Type B pancreatic cell (in vitro differentiated cells): ENCODE data around the gene DUSP28. TPM values are rescaled to one million over a fixed set of nuclear protein-coding genes. Genes with fewer than 3 reads are reported as not detected.

ENCODE experiments used
- DNase-seq: peaks from one replicate; pipeline ENCODE4 v3.0.0; 2021; ENCODE audit warnings: mixed read lengths; ENCODE audit not compliant: unreplicated experiment; ENCODE audit errors: extremely low spot score
- H3K27ac Mint-ChIP-seq: 2 replicates; pipeline ENCODE4 v1.8.0; 2021; ENCODE audit warnings: mild to moderate bottlenecking, mixed read lengths
- H3K27me3 Mint-ChIP-seq: 2 replicates; pipeline ENCODE4 v1.8.0; 2021; ENCODE audit warnings: mixed read lengths
- H3K36me3 Mint-ChIP-seq: 2 replicates; pipeline ENCODE4 v1.8.0; 2021; ENCODE audit warnings: mixed read lengths
- H3K4me1 Mint-ChIP-seq: one replicate; pipeline ENCODE4 v1.8.0; 2021; ENCODE audit warnings: mixed read lengths; ENCODE audit not compliant: unreplicated experiment
- H3K4me3 Mint-ChIP-seq: 2 replicates; pipeline ENCODE4 v1.8.0; 2021; ENCODE audit warnings: mild to moderate bottlenecking, mixed read lengths
- H3K9me3 Mint-ChIP-seq: 2 replicates; pipeline ENCODE4 v1.8.0; 2021; ENCODE audit warnings: mixed read lengths
- total RNA-seq: library from RNA; stranded (reverse); gene quantifications from 2 replicates; pipeline ENCODE4 v1.2.1, GENCODE V29; 2021; ENCODE audit warnings: low replicate concordance
- TF ChIP-seq, protein P1 (sequence below): fragments of 200-600 bp; sonication (generic); conservative IDR thresholded peaks from 2 replicates; pipeline ENCODE4 v1.5.0; 2021; ENCODE audit warnings: antibody characterized with exemption, mild to moderate bottlenecking

The DUSP28 gene
- total RNA-seq, 1 donor from 2014 or later = 4.3 TPM

DNA sequence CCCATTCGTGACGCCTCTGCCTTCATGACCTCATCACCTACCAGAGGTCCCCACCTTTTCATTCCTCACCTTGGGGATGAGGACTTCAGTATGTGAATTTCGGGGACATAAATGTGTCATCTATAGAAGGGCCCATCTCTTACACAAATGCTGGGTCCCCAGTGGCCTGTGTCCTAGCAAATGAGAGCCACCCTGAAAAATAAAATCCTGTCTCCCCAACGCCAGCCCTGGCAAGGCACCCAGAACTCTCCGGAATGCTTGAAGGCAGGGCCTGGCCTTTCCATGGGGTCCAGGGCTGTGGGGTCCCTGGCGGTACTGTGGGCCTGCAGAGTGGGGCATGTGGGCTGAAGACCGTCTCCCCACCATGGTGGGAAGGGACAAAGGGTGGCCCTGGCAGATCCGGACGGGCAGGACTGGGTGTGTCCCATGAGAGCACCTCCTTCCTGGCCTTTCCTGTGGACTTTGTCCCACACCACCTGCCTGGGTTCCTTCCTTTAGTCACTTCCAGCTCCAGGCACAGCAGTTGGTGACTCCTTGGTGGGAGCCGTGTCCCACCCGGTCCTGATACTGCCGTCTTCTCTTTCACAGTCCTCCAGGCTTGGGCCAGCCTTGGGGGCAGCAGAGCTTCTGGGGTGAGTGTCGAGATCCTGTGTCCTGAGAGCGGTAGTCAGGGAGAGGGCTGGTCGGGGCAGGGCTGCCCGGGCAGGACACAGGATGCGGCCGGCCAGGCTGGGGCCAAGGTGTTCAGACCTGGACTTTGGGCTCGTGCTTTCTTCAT lies 45.0 kb downstream of the DUSP28 start:
- H3K27me3 Mint-ChIP-seq = no peaks in the 10 kb centered on the region
- H3K9me3 Mint-ChIP-seq = no peaks in the 10 kb centered on the region
- H3K4me1 Mint-ChIP-seq = peaks cover 9% of the 10 kb centered on the region
- no peak overlapping the region for H3K27ac Mint-ChIP-seq
- no peak for DNase-seq
- TF ChIP-seq, protein P1, sequence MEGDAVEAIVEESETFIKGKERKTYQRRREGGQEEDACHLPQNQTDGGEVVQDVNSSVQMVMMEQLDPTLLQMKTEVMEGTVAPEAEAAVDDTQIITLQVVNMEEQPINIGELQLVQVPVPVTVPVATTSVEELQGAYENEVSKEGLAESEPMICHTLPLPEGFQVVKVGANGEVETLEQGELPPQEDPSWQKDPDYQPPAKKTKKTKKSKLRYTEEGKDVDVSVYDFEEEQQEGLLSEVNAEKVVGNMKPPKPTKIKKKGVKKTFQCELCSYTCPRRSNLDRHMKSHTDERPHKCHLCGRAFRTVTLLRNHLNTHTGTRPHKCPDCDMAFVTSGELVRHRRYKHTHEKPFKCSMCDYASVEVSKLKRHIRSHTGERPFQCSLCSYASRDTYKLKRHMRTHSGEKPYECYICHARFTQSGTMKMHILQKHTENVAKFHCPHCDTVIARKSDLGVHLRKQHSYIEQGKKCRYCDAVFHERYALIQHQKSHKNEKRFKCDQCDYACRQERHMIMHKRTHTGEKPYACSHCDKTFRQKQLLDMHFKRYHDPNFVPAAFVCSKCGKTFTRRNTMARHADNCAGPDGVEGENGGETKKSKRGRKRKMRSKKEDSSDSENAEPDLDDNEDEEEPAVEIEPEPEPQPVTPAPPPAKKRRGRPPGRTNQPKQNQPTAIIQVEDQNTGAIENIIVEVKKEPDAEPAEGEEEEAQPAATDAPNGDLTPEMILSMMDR = no peak
- H3K36me3 Mint-ChIP-seq = peaks cover under 1% of the 10 kb centered on the region
- H3K4me3 Mint-ChIP-seq = no peak overlapping the region

DNA sequence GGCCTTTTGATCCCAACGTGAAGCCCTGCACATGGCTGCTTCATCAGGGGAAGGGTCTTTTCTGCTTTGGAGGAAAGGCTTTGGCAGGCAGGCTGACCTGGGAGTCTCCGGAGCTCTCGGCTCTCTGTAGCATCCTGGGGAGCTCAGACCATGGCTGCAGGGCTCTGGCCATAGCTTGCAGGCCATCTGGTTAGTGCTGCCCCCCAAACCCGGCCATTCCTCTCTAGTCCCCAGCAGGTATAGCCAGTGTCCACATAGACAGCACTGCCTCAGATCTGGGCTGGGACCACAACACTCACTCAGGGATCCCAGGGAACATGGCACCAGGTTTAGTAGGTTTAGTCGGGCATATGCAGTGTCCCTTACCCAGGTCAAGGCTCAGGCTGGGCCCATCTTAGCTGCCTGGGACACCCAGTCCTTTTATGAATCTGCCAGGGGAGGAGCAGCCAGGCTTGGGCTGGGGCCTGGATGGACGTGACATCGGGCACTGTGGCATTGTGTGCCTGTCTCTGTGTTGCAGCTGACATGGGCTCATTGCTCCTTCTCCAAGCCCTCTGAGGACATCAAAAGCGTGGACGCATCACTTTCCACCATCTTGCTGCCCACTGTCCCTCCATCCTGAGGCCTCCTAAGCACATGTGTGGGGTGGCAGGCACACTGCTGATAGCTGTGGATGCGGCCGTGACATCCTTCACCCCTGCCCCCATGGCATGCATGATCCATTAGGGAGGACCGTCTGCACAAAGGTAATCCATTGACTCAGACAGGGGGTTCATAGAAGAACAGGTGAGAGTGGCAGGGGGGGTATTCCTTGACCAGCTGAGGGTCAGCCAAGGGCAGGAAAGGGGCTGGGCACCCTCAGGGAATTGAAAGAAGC lies 45.9 kb downstream of the DUSP28 start:
- Mint-ChIP-seq H3K4me1 (peaks cover 9% of the 10 kb centered on the region), H3K27me3 (no peaks in the 10 kb centered on the region), H3K4me3 (no peak overlapping the region), H3K36me3 (peaks cover under 1% of the 10 kb centered on the region), H3K9me3 (no peaks in the 10 kb centered on the region), H3K27ac (no peak overlapping the region)
- TF ChIP-seq, protein P1 = no peak
- DNase-seq = no peak

DNA sequence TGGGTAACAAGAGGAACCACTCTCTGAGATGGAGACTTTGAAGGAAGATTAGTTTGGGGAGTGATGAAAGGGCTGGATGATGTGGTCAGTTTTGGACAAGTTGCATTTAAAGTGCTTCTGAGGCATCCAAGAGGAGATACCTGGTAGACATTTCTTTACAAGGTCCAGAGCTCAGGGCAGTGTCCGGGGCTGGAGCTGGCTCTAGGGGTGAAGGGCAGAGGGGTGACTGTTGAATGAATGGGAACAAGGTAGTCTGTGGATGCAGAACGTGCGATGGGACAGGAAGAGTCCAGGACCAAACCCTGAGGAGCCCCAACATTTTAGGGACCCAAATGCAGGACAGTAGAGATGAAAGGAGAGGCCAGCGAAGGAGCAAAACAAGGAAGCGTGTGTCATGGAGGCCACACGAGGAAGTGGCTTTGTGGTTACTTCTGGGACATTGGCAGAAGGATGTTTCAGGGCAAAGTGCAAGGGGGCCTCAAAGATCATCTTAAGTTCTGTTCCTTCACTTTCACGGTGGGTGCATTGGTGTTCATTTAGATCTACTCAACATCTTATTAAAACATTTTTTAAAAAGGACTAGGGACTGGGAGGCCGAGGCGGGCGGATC lies 51.5 kb downstream of the DUSP28 start:
- DNase-seq = no peak
- H3K27me3 Mint-ChIP-seq = no peaks in the 10 kb centered on the region
- TF ChIP-seq, protein P1 = no peak
- no peak overlapping the region for H3K27ac Mint-ChIP-seq
- no peak overlapping the region for H3K4me3 Mint-ChIP-seq
- no peaks in the 10 kb centered on the region for H3K4me1 Mint-ChIP-seq
- H3K9me3 Mint-ChIP-seq = no peaks in the 10 kb centered on the region
- H3K36me3 Mint-ChIP-seq = peaks cover 8% of the 10 kb centered on the region

Other genes with a start within 250 kb of the DUSP28 start
- 58.0 and 78.0 TPM in 2 replicates for gene GPC1, start 124.7 kb upstream of the DUSP28 start, total RNA-seq
- 13.4 and 16.8 TPM in 2 replicates for gene ANKMY1, start 2.4 kb upstream of the DUSP28 start, total RNA-seq
- 40.5 and 66.4 TPM in 2 replicates for gene RNPEPL1, start 8.1 kb downstream of the DUSP28 start, total RNA-seq
- gene CAPN10, start 26.4 kb downstream of the DUSP28 start, total RNA-seq = 36.3 and 55.2 TPM in 2 replicates
- gene GPR35, start 65.1 kb downstream of the DUSP28 start, total RNA-seq = 3.6 and 3.9 TPM in 2 replicates
- 0.10 and 0.43 TPM in 2 replicates for gene AQP12B, start 122.5 kb downstream of the DUSP28 start, total RNA-seq
- gene AQP12A, start 131.5 kb downstream of the DUSP28 start, total RNA-seq = 0.97 TPM in 1 of 2 replicates, not detected in the other